K562 (cell line): ENCODE data around the gene MDM4. TPM values are rescaled to one million over a fixed set of nuclear protein-coding genes. Genes with fewer than 3 reads are reported as not detected.
A peak's percentile ranks its signal among the peaks of the same experiment; 100 is the strongest.

ENCODE experiments used
- ATAC-seq: fragments of 200-7000 bp; cut with Tn5 transposase; 3 replicates; pipeline ENCODE4 v1.9.1; 2020; ENCODE audit warnings: moderate library complexity
- BruUV-seq: library from RNA; stranded (reverse); fragments of 400-500 nt; replicated peaks from 2 replicates; lab custom pipeline; 2021; lab: Mats Ljungman, UMichigan
- CTCF ChIA-PET: fragments of 300-600 bp; formaldehyde crosslinking; extraction: SDS; loops from one replicate; lab custom pipeline; 2021; ENCODE audit warnings: low intra/inter-chr PET ratio; lab: Yijun Ruan, JAX
- POLR2A ChIA-PET: fragments of 300-600, 350-650 bp; sonication (Branson Sonifier 250); formaldehyde crosslinking; extraction: SDS; loops from one replicate; lab custom pipeline; 2021; ENCODE audit warnings: antibody characterized with exemption, inconsistent platforms; lab: Yijun Ruan, JAX
- DNase-seq, 4 experiments: peaks; one replicate each; pipeline versions ENCODE4 v3.0.0 to v3.0.0-alpha.2; 2011 to 2018; ENCODE audit warnings: low spot score in 3 of 4, mixed read lengths in 3 of 4; ENCODE audit errors: extremely low read depth in 1 of 4
- FAIRE-seq: peaks from 2 replicates; lab custom pipeline; 2011; peaks lifted over from hg19 to GRCh38; lab: Jason Lieb, UNC
- H2AFZ ChIP-seq: 2 replicates; pipeline ENCODE4 v1.6.0; 2011; ENCODE audit warnings: low read depth, low read length, control low read depth, inconsistent platforms
- H3K27ac ChIP-seq: fragments of 200-600 bp; 3 replicates; pipeline ENCODE4 v1.8.0; 2011; ENCODE audit warnings: low read depth, mild to moderate bottlenecking, control low read depth, inconsistent platforms, low read length, moderate library complexity, mixed read lengths; ENCODE audit errors: extremely low read depth
- H3K27me3 ChIP-seq, 2 experiments: fragments of 300-600 bp in 1 of 2; 2 replicates in 1 of 2; 3 replicates in 1 of 2; pipeline versions ENCODE4 v1.6.0 to v1.8.0; 2011; ENCODE audit warnings: inconsistent platforms in 2 of 2, low read length in 2 of 2, mild to moderate bottlenecking in 1 of 2, mixed read lengths in 1 of 2, moderate library complexity in 1 of 2; ENCODE audit not compliant: control insufficient read depth in 2 of 2, insufficient read depth in 2 of 2
- H3K36me3 ChIP-seq: fragments of 300-600 bp; 3 replicates; pipeline ENCODE4 v1.8.0; 2011; ENCODE audit warnings: mild to moderate bottlenecking, low read length, inconsistent platforms; ENCODE audit not compliant: control insufficient read depth, insufficient read depth
- H3K4me1 ChIP-seq, 2 experiments: fragments of 200-600 bp in 1 of 2; replicated peaks in 1 of 2; 2 replicates in 1 of 2; 3 replicates in 1 of 2; pipeline versions ENCODE4 v1.5.1 to v1.8.0; 2011; ENCODE audit warnings: inconsistent platforms in 2 of 2, low read length in 2 of 2, mild to moderate bottlenecking in 1 of 2, mixed read lengths in 1 of 2, moderate library complexity in 1 of 2; ENCODE audit not compliant: control insufficient read depth in 2 of 2, insufficient read depth in 2 of 2
- H3K4me2 ChIP-seq: 2 replicates; pipeline ENCODE4 v1.6.1; 2011; ENCODE audit warnings: low read length, control low read depth, inconsistent platforms, mixed read lengths; ENCODE audit not compliant: insufficient read depth
- H3K4me3 ChIP-seq: fragments of 200-600 bp; sonication (generic), shearing (Covaris generic); 2 replicates; pipeline ENCODE4 v1.5.1; 2016; ENCODE audit warnings: control low read depth, inconsistent platforms
- H3K79me2 ChIP-seq: fragments of 200-600 bp; 3 replicates; pipeline ENCODE4 v1.8.0; 2011; ENCODE audit warnings: low read length, inconsistent platforms; ENCODE audit not compliant: control insufficient read depth, insufficient read depth
- H3K9ac ChIP-seq, 2 experiments: 2 replicates each; pipeline versions ENCODE4 v1.6.0 to v1.6.1; 2011; ENCODE audit warnings: low read depth in 2 of 2, low read length in 2 of 2, control low read depth in 1 of 2, inconsistent platforms in 1 of 2, mild to moderate bottlenecking in 1 of 2, mixed read lengths in 1 of 2; ENCODE audit not compliant: insufficient read depth in 1 of 2
- H3K9me1 ChIP-seq: one replicate; pipeline ENCODE4 v1.6.0; 2011; ENCODE audit warnings: inconsistent platforms, mild to moderate bottlenecking, low read length, moderate library complexity; ENCODE audit not compliant: control insufficient read depth, insufficient read depth
- H3K9me3 ChIP-seq: replicated peaks from 2 replicates; pipeline ENCODE4 v1.5.1; 2011; ENCODE audit warnings: low read depth, low read length, inconsistent platforms; ENCODE audit not compliant: control insufficient read depth, insufficient read depth
- H4K20me1 ChIP-seq: replicated peaks from 2 replicates; pipeline ENCODE4 v1.6.1; 2011; ENCODE audit warnings: low read length, inconsistent platforms, mixed read lengths; ENCODE audit not compliant: control insufficient read depth, insufficient read depth
- BHLHE40 ChIP-seq: IDR thresholded peaks from 2 replicates; pipeline ENCODE4 v1.6.1; 2011; ENCODE audit warnings: low read length, improper control_type of control experiment
- ELF2 ChIP-seq: fragments of 250-450 bp; sonication (Bioruptor Pico); IDR thresholded peaks from 2 replicates; pipeline ENCODE4 v1.5.0; 2021; ENCODE audit warnings: mild to moderate bottlenecking
- ERF ChIP-seq: fragments of 450-650 bp; formaldehyde crosslinking; IDR thresholded peaks from 2 replicates; pipeline ENCODE4 v1.4.0; 2020; ENCODE audit warnings: mild to moderate bottlenecking, mixed read lengths
- GATAD2B ChIP-seq: fragments of 450-650 bp; IDR thresholded peaks from 2 replicates; pipeline ENCODE4 v1.6.1; 2017; ENCODE audit warnings: mild to moderate bottlenecking, borderline replicate concordance
- MAFG ChIP-seq: fragments of 450-650 bp; conservative IDR thresholded peaks from 2 replicates; pipeline ENCODE4 v1.6.1; 2016; ENCODE audit warnings: missing genetic modification characterization, missing compliant biosample characterization
- MCM2 ChIP-seq: fragments of 450-650 bp; IDR thresholded peaks from 2 replicates; pipeline ENCODE4 v1.6.1; 2017; ENCODE audit warnings: low read depth, mild to moderate bottlenecking
- ZNF253 ChIP-seq: fragments of 250-450 bp; sonication (Bioruptor Pico); conservative IDR thresholded peaks from 2 replicates; pipeline ENCODE4 v1.6.1; 2021; ENCODE audit warnings: mild to moderate bottlenecking
- ZNF561 ChIP-seq: fragments of 450-650 bp; formaldehyde crosslinking; conservative IDR thresholded peaks from 2 replicates; pipeline ENCODE4 v1.4.0; 2020; ENCODE audit warnings: mild to moderate bottlenecking, moderate library complexity
- WGBS: fragments of 100-300 bp; shearing (Covaris generic); methylation state at CpG from one replicate; pipeline ENCODE4 v1.1.6; 2016; ENCODE audit warnings: low coverage, mixed read lengths; ENCODE audit not compliant: insufficient coverage; ENCODE audit errors: missing lambda C conversion rate; 5-methylcytosine and 5-hydroxymethylcytosine counted together
- in situ Hi-C: fragments of 300-500 bp; cut with MboI; formaldehyde crosslinking; loops from 4 replicates; pipeline ENCODE4 v1.15.0; 2018; ENCODE audit warnings: inconsistent platforms, mixed read lengths
- intact Hi-C: fragments of 100-400 bp; cut with micrococcal nuclease; formaldehyde crosslinking; loops from 2 replicates; pipeline ENCODE4 v1.14.2; 2022
- polyA plus RNA-seq, 8 experiments: library from polyadenylated mRNA; depleted of rRNA in 4 of 8; stranded (reverse) in 5 of 8; unstranded in 3 of 8; fragments of >200 nt; fragmentation: Nextera tagmentation in 2 of 8; fragmentation: Illumina TruSeq in 1 of 8; extraction: Ambion mirVana in 2 of 8; extraction: Trizol in 1 of 8; gene quantifications; 2 replicates each; pipeline versions ENCODE4 v1.2.1 to v1.2.3, GENCODE V29; 2011 to 2014; ENCODE audit warnings: inconsistent platforms in 1 of 8, missing spikeins in 1 of 8
- total RNA-seq, 7 experiments: library from RNA; depleted of rRNA in 6 of 7; stranded (reverse); fragments of >200 nt in 6 of 7; fragmentation: Illumina TruSeq in 2 of 7; extraction: Trizol in 2 of 7; gene quantifications; 2 replicates each; pipeline versions ENCODE4 v1.2.1 to v1.2.3, GENCODE V29; 2011 to 2021; ENCODE audit warnings: low replicate concordance in 1 of 7

Gene MDM4
- total and polyA plus RNA-seq, 9 of the 15 experiments (the other 6 are each of a cell fraction or from before 2014, with no cell fraction given), result 3.3 to 61.7 (median 21.2) TPM

- intact Hi-C loops, result no loop called here
- Histone ChIP-seq H3K36me3 (no peaks in the 10 kb centered on the region), H4K20me1 (no peaks in the 10 kb centered on the region; the same call in 1 of the 2 replicates), H3K9ac (no peak overlapping the region), H3K79me2 (no peaks in the 10 kb centered on the region), H3K4me1 (peaks cover 3 to 8% of the 10 kb centered on the region in 2 experiments; a peak in 4 of 5 replicates), H3K27ac (no peak overlapping the region), H3K27me3 (peaks cover 34 to 63% of the 10 kb centered on the region in 2 experiments; a peak in 4 of 5 replicates), H3K4me3 (no peak overlapping the region), H2AFZ (no peak overlapping the region), H3K9me3 (no peaks in the 10 kb centered on the region)
- POLR2A ChIA-PET, result interaction anchor here (2.1 kb wide), 1 partner anchor 9 kb away, joined by 5 read pairs; no protein-coding TSS in a partner anchor
- in situ Hi-C loops, result no loop called here
- CTCF ChIA-PET, result no interaction called here
- no TSS peak for BruUV-seq
- DNase-seq (no peak), FAIRE-seq (no peak)
- TF ChIP-seq ERF, result no peak
- TF ChIP-seq BHLHE40, result 0 out of 2 replicates have a peak, but pooled peaks have one; percentile 5
- no peak for TF ChIP-seq MAFG
- TF ChIP-seq ZNF253 (CRISPR knock-in tag), result no peak
- TF ChIP-seq GATAD2B, result no peak
- TF ChIP-seq ZNF561, result no peak
- TF ChIP-seq ELF2 (CRISPR knock-in tag), result no peak
- no peak for TF ChIP-seq MCM2
- TF ChIP-seq, all 486 proteins: peak for 1
- no peak overlapping the region for H3K4me2 ChIP-seq
- no peaks in the 10 kb centered on the region for H3K9me1 ChIP-seq
- WGBS, result 14% methylated on average over 10 of the region's 10 CpGs
- ATAC-seq, result no peak
Observed at GRCh38 chr1:204599596-204599995, 83.4 kb downstream of the MDM4 start.
